NCI-H748 treated with DMSO at 0.1 percent for 48 hours (cell line): ENCODE measurements around the gene STYX.
"Not testable (repeated sequence)": the region's sequence is repeated elsewhere in the genome, so short reads cannot be mapped to it uniquely, and the experiment has no call there.

Experiments used
- DNase-seq: peaks from one replicate; lab custom pipeline; 2025; lab: John Stamatoyannopoulos, UW

Gene STYX

DNA sequence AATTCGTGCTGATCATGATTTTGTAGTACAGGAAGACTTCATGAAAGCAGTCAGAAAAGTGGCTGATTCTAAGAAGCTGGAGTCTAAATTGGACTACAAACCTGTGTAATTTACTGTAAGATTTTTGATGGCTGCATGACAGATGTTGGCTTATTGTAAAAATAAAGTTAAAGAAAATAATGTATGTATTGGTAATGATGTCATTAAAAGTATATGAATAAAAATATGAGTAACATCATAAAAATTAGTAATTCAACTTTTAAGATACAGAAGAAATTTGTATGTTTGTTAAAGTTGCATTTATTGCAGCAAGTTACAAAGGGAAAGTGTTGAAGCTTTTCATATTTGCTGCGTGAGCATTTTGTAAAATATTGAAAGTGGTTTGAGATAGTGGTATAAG is 2.5 kb upstream of the STYX start:
- not testable (repeated sequence) for DNase-seq

DNA sequence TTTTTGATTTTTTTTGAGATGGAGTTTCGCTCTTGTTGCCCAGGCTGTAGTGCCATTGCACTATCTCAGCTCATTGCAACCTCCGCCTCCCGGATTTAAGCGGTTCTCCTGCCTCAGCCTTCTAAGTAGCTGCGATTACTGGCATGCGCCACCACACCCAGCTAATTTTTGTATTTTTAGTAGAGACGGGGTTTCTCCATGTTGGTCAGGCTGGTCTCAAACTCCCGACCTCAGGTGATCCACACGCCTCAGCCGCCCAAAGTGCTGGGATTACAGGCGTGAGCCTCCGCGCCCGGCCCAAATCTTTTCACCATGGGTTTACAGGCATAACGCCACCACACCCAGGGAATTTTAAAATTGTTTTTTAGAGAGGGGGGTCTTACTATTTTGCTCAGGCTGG is 931 bp upstream of the STYX start:
- DNase-seq: not testable (repeated sequence)

DNA sequence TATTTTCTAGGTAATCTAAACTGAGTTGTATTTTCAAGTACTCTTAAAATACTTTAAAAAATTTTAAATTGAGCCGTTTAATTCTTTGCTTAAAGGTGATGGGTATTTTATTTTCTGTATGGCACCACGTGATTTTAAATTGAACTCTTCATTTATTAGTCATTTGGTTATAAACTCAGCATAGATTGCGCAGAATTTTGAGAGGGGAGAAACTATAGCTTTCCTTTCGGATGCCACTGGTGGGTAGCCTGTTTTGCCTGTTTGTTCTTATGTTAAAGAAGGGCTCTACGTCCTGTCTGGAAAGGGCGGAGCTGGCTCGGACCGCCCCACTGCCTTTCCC is 411 bp upstream of the STYX start:
- no peak for DNase-seq

DNA sequence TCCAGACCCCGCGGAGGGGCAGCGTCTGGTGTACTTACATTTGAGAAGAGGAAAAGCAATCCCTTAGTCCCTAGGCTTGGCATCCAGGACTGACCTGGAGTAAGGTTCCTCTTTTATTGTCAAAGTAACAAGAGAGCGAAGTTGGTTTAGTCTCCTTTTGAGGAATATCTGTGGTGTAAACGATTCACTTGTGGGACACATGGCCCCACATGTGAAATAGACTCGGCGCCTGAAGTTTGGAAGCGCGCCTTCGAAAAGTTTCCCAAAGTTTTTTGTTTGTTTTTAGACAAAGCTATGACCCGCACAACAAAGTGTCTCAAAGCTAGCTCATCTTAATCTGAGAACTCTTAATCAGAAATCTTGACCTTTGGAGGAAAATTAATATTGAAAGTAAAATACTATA is 744 bp downstream of the STYX start:
- no peak for DNase-seq

DNA sequence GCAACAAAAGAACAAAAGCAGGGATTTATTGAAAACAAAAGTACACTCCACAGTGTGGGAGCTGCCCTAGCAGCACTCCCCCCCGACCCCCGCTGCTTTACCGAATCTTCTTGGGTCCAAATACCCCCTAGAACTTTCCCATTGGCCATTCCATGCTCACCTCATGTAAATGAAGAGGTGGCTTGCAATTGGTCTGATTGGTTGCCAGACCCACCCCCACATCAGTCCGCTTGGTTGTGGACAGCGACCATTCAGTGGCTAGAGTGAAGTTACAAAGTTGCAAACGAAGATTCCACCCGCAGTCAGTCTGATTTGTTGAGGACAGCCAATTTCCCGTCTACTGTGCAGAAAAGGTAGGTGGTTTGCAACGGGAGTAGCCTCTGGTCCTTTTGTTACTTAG is 3.9 kb downstream of the STYX start:
- no peak for DNase-seq

DNA sequence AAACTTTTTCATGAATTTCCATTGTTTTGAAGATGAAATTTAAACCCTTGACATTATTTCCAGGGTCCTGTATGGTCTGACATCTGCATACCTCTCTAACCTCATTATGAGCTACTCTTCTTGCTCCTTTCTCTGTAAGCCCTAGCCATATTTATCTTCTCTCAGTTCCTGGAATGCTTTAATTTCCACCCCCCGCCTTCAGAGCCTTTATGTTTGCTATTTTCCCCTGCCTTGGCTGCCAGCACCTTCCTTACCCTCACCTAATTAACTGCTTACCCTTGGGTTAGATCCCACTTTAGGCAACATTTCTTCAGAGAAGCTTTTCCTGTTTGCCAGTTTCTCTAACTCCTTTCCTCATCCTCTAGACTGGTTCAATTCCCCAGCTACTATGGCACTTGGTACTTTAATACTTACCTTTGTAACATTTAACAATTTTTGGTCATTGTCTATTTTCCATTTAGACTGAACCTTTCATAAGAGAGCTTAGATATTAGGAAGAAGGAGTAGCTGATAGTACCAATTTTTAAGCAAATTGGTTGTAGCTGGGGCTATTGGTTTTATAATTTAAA is 6.0 kb downstream of the STYX start:
- DNase-seq: no peak

DNA sequence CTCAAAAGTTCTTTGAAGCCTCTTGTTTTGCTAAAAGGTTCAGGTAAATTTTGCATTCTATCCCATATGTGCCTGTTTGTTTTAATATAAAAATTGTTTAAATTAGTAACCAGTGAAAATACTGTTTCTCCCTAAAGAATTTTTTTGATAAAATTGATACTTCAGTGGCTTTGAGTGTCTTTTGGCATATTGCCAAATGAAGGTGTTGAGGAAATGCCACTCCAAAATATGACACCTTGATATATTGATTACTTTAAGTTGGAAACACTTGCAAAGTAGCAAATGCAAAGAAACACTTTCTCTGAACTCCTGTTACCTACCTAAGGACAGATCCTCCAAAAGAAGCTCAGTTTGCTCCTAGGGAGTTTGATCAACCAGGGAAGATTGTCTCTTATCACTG is 8.4 kb downstream of the STYX start:
- DNase-seq: no peak

DNA sequence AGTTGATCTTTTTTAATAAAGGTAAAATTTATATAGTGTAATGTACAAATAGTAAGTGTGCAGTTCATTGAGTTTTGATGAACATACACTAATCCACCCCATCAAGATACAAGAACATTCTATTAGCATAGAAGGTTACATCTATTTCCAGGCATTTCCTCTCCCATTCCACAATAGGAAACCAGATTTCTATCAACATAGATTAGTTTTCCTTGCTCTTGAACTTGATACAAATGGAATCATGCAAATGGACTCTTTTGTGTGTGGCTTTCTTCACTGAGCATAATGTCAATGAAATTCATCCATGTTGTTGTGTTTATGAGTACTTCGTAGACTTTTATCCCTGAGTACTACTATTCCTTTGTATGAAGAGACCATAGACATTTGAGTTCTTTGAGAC is 10.8 kb downstream of the STYX start:
- no peak for DNase-seq

DNA sequence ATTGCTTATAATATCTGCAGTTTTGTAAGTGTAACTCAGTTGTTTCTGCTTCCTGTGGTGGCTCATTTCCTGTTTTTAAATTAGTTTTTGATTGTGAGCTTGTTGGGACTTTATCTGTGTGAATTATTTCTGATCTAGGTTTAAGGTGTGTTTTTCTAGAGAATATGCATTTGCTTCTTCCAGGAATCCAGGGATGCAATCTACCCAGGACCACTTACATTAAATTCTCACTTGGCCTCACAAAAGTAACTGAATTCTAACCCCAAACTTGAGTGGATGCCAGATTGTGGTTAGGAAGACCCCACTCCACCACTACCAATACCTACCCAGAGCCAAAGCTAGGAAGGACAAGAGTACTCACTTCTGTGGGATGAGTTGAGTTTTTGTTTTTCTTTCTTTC is 11.9 kb downstream of the STYX start:
- DNase-seq: no peak

DNA sequence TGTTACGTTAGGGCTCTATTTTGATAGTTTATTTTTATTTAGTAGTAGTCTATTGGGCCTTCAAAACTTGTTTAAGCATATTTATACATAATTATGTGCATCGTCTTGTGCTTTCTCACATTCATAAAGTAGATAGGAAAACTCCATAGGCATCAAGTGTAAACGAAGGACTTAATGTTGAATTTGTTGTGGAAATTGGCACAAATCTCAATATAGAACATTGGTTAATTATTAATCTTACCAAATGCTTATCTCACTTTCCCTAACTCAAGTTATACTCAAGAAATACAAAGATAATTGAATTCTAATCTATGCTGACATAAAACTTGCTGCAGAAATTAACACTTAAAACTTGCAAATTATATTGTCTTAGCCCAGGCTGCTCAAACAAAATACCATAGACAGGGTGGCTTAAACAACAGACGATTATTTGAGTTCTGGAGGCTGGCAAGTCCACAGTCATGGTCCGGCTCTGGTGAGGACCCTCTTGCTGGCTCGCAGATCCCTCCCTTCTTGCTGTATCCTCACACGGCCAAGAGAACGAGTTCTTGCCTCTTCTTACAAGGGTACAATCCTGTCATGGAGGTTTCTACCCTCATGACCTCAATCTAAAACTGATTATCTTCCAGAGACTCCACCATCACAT is 18.8 kb downstream of the STYX start:
- no peak for DNase-seq

DNA sequence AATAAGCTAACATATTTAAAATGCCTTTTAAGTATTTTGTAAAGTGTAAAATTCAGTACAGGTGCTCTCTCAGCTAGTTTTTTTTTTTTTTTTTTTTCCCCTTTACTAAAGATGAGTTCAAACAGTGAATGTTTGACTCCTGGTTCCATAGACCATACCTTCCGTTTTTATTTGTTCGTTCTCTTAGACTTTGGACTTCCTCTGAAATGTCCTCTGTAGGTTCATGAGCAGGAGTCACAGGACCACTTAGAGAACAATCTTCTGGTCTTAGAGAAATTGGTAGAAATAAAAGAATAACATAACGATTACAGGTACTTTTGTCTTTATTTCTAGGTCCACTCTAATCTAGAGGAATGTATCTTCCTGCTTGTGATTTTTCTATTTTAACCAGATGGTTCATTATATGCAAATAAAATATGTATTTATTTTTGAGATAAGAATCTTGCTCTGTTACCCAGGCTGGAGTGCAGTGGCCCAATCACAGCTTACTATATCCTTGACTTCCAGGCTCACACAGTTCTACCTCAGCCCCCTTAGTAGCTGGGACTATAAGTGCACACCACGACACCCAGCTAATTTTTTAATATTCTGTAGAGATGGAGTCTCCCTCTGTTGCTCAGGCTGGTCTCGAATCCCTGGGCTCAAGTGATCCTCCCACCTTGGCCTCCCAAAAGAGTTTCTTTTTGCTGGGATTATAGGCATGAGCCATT is 25.8 kb downstream of the STYX start:
- no peak for DNase-seq

DNA sequence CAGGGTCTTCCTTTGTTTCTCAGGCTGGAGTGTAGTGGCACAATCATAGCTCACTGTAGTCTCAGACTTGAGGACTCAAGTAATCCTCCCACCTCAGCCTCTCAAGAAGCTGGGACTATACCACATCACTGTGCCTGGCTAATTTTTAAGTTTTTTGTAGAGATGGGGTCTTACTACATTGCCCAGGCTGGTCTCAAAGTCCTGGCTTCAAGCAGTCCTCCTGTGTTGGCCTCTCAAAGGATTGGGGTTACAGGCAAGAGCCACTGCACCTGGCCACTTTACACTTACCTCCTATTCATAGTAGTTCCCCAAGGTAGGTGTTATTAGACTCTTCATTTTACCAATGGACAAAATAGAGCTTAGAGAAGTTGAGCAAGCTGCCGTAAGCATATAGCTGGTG is 29.2 kb downstream of the STYX start:
- no peak for DNase-seq

DNA sequence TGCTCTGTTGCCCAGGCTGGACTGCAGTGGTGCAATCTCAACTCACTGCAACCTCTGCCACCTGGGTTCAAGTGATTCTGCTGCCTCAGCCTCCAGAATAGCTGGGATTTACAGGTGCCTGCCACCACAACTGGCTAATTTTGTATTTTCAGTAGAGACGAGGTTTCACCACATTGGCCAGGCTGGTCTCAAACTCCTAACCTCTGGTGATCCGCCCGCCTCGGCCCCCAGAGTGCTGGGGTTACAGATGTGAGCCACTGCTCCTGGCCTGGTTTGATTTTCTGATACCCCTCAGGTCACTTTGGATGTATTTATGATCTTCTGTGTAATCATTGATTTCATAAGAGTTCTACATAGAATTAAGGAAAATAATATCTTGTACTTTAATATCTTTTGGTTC is 33.0 kb downstream of the STYX start:
- DNase-seq: not testable (repeated sequence)

DNA sequence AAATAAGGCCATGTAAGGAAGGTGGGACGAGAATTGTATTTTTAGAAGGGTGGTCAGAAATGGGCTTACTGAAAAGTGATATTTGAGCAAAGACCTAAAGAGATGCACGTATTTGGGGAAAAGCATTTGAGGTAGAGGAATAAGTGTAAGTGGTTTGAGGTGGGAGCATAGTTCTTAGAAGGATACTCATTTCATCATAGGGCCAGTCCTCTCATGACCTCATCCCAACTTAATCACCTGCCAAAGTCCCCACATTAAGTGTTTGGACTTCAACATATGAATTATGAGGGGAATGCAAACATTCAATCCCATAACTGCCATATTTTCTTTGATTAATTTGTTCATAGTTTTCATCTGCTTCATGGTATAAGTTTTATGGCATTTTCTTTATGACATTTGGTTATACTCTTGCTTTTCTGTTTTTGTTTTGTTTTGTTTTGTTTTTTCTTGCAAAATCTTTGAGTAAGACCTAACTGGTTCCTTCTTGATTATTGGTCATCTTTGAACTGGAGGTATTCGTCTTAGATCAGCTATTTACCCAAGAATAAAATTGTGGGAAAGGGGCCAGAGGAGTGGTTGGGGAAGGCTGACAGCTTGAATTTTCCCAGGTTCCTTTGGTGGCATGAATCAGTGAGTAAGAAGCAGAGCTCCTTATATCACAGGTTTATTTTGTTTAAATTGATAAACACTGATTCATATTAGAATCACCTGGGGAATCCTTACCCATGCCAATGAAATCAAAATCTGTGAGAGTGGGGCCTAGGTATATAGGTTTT is 37.3 kb downstream of the STYX start:
- DNase-seq: no peak

DNA sequence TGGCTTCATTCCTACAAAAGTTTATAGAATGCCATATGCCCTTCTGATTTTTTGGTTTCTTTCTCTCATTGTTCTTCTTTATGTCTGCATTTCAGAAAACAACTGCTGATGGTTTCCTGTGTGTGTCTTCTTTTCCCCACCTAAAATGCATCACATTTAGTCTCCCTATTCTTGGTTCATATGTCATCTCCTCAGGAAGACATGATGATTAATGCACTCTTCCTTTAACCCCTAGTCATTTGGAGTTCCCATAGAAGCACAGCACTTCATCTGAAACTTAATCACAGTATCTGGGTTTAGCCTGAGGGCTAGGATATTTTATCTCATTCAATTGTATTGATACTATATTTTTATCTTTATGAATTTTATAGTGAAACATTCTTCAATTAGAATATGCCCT is 39.9 kb downstream of the STYX start:
- DNase-seq: no peak

DNA sequence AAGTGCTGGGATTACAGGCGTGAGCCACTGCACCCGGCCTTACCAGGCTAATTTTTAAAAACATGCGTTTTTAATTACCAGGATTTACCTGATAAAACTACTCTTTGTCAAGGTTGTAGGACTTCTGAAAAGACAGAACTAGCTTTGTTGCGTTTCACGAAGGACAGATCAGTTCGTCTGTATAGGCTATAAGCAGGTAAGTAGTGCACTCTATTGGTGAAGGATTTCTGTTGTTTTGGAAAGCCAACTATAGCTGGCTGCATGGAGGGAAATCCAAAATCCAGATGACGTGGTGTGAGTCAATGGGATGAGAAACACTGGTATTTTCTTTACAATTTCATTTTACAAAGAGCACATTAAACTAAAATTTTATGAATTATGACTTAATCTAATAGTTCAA is 46.9 kb downstream of the STYX start:
- no peak for DNase-seq

DNA sequence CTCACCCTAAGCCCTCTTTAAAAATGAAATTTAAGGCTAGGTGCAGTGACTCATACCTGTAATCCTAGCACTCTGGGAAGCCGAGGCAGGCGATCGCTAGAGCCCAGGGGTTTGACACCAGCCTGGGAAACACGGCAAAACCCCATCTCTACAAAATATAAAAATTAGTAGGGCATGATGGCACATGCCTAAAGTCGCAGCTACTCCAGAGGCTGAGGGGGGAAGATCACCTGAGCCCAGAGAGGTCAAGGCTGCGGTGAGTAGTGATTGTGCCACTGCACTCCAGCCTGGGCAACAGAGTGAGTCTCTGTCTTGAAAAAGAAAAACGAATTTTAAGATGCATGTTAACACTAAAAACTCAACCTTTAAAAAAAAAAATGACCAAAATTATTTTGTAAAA is 48.7 kb downstream of the STYX start:
- no peak for DNase-seq

DNA sequence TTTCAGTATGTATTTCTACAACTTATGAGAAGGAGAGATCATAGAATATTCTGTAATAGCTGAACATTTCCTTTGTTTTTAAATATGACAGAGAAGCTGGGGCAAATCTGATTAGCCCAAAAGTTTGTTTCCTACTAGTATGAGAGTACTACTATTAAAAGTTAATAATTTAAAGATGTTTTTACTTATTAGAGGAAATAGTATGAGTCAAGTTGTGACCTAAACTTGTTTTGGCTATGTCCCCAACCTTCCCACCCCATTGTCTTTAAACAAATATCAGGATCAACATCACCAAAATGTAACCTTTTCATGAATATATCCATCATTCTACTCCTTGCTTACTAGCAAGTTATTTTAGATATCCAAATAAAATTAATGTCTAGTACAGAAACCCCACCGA is 50.9 kb downstream of the STYX start:
- no peak for DNase-seq

DNA sequence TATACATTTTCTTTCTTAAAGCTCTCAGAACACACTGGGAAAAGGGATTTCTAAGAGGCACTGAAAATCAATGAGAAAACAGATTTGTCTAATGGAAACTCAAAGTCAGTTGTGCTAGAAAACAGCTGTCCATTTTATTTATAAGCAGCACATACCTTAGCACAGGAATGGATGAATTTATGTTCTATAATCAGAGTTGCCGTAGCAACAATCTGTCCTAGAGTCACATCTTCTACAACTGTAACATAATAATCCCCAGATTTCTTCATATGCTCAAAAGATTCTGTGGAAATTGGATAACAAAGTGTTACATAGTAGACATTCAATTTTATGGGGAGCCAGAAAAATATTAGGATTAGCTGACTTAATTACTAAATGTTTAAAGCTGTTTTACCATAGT is 51.7 kb downstream of the STYX start:
- DNase-seq: no peak

DNA sequence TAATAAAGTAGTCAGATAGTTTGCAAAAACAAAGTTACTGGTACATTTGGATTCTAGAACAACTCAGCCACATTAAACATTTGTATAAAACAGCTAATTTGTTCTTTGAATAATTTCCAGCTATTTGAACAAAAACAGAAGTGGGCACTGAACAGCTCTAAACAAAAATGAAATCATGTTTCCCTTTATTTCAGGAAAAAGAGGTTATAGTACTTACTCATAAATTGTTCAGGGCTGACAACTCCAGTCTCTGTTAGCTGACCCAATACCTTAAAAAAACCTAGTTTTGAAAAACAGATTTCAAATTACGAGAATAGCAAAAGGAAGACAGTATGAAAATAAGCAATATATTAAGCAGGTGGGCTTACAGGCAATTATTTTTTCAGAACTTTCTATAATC is 53.2 kb downstream of the STYX start:
- DNase-seq: no peak

DNA sequence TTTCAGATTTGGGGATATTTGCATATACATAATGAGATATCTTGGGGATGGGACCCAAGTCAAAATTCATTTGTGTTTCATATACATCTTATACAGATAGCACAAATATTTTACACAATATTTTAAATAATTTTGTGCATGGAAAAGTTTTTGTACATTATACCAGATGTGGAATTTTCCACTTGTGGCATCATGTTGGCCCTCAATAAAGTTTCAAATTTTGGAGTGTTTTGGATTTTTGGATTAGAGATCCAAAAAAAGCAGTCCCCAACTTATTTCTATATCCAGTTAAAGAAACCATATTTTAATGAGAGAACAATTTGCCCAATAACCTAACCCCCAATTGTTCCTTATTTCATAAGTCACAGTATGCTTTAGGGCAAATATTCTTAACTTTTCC is 56.9 kb downstream of the STYX start:
- DNase-seq: no peak

DNA sequence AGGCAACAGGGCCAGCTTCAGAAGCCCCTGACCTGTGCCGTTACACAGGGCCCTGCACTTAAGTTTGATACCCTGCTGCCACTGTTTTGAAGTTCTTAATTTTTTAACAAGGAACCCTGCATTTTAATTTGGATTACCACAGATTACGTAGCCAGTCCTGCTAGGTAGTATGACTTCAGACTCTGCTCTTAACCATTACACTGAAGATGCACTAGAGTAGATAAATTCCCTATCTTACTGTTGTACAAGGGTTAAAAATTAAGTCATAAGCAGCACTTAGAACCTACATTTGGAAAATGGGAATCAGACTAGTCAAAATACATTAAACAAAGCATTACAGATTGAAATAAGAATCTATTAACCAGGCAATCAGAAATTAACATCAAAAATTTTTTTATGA is 59.2 kb downstream of the STYX start:
- no peak for DNase-seq
